MCF 10A (cell line): ENCODE data around the gene MGAT1. TPM values are rescaled to one million over a fixed set of nuclear protein-coding genes. Genes with fewer than 3 reads are reported as not detected.

ENCODE experiments used
- BruUV-seq: library from RNA; stranded (reverse); fragments of 400-500 nt; replicated peaks from 2 replicates; lab custom pipeline; 2021; lab: Mats Ljungman, UMichigan
- CTCF ChIA-PET: fragments of 300-600 bp; sonication (Branson Sonifier 250); formaldehyde crosslinking; extraction: SDS; loops from one replicate; lab custom pipeline; 2021; ENCODE audit warnings: antibody characterized with exemption, inconsistent platforms; lab: Yijun Ruan, JAX
- POLR2A ChIA-PET: fragments of 300-600, 350-650 bp; sonication (Branson Sonifier 250); formaldehyde crosslinking; extraction: SDS; loops from one replicate; lab custom pipeline; 2020; ENCODE audit warnings: antibody characterized with exemption, inconsistent platforms; lab: Yijun Ruan, JAX
- DNase-seq: peaks from one replicate; pipeline ENCODE4 v3.0.0-alpha.2; 2018; ENCODE audit not compliant: unreplicated experiment
- H3K27ac Mint-ChIP-seq: one replicate; pipeline ENCODE4 v1.8.0; 2022; ENCODE audit warnings: mild to moderate bottlenecking, low read depth, mixed read lengths; ENCODE audit not compliant: unreplicated experiment
- H3K27me3 Mint-ChIP-seq: one replicate; pipeline ENCODE4 v1.8.0; 2022; ENCODE audit warnings: mixed read lengths; ENCODE audit not compliant: insufficient read depth, unreplicated experiment
- H3K36me3 Mint-ChIP-seq: one replicate; pipeline ENCODE4 v1.8.0; 2022; ENCODE audit warnings: mild to moderate bottlenecking, moderate library complexity, mixed read lengths; ENCODE audit not compliant: insufficient read depth, unreplicated experiment
- H3K4me1 Mint-ChIP-seq: one replicate; pipeline ENCODE4 v1.8.0; 2022; ENCODE audit warnings: mixed read lengths; ENCODE audit not compliant: insufficient read depth, unreplicated experiment
- H3K4me3 Mint-ChIP-seq: one replicate; pipeline ENCODE4 v1.8.0; 2022; ENCODE audit warnings: mild to moderate bottlenecking, moderate library complexity, mixed read lengths; ENCODE audit not compliant: unreplicated experiment
- H3K9me3 Mint-ChIP-seq: one replicate; pipeline ENCODE4 v1.8.0; 2022; ENCODE audit warnings: mixed read lengths; ENCODE audit not compliant: unreplicated experiment
- intact Hi-C: fragments of 100-400 bp; cut with micrococcal nuclease; formaldehyde crosslinking; loops from 2 replicates; pipeline ENCODE4 v1.14.1; 2022
- total RNA-seq: library from RNA; stranded (reverse); gene quantifications from 2 replicates; pipeline ENCODE4 v1.2.3, GENCODE V29; 2022
- TF ChIP-seq, protein P1 (sequence below): fragments of 200-600 bp; IDR thresholded peaks from one replicate; pipeline ENCODE4 v1.8.0; 2022; ENCODE audit warnings: antibody characterized with exemption, mild to moderate bottlenecking; ENCODE audit not compliant: unreplicated experiment

Gene MGAT1
- total RNA-seq, 1 experiment from 2014 or later = 135 TPM

- intact Hi-C loops = no loop called here
- TF ChIP-seq, protein P1, sequence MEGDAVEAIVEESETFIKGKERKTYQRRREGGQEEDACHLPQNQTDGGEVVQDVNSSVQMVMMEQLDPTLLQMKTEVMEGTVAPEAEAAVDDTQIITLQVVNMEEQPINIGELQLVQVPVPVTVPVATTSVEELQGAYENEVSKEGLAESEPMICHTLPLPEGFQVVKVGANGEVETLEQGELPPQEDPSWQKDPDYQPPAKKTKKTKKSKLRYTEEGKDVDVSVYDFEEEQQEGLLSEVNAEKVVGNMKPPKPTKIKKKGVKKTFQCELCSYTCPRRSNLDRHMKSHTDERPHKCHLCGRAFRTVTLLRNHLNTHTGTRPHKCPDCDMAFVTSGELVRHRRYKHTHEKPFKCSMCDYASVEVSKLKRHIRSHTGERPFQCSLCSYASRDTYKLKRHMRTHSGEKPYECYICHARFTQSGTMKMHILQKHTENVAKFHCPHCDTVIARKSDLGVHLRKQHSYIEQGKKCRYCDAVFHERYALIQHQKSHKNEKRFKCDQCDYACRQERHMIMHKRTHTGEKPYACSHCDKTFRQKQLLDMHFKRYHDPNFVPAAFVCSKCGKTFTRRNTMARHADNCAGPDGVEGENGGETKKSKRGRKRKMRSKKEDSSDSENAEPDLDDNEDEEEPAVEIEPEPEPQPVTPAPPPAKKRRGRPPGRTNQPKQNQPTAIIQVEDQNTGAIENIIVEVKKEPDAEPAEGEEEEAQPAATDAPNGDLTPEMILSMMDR = no peak
- no peak overlapping the region for H3K4me3 Mint-ChIP-seq
- H3K4me1 Mint-ChIP-seq = peaks cover 6% of the 10 kb centered on the region
- H3K27me3 Mint-ChIP-seq = peaks cover 60% of the 10 kb centered on the region
- H3K9me3 Mint-ChIP-seq = no peaks in the 10 kb centered on the region
- CTCF ChIA-PET = interaction anchor here (1.3 kb wide), 1 partner anchor 11 kb away, joined by 4 read pairs; no protein-coding TSS in a partner anchor
- DNase-seq = no peak
- no TSS peak for BruUV-seq
- no peak overlapping the region for H3K27ac Mint-ChIP-seq
- no peaks in the 10 kb centered on the region for H3K36me3 Mint-ChIP-seq
- POLR2A ChIA-PET = interaction anchor here (1.1 kb wide), 1 partner anchor 65 kb away, joined by 4 read pairs; no protein-coding TSS in a partner anchor
Measured at GRCh38 chr5:180736536-180736935, 66.1 kb downstream of the MGAT1 start.

Other genes with a start within 250 kb of the MGAT1 start
- gene SCGB3A1, start 211.3 kb downstream of the MGAT1 start, total RNA-seq = not detected in 2 replicates
- not detected in 2 replicates for gene FLT4, start 153.2 kb downstream of the MGAT1 start, total RNA-seq
- gene OR2Y1, start 62.7 kb downstream of the MGAT1 start, total RNA-seq = not detected in 2 replicates
- 31.2 and 36.9 TPM in 2 replicates for gene ZFP62, start 58.5 kb upstream of the MGAT1 start, total RNA-seq
- not detected in 2 replicates for gene BTNL8, start 96.4 kb upstream of the MGAT1 start, total RNA-seq
- gene BTNL3, start 186.0 kb upstream of the MGAT1 start, total RNA-seq = not detected in 2 replicates
- not detected in 2 replicates for gene BTNL9, start 237.5 kb upstream of the MGAT1 start, total RNA-seq